ENCODE measurements around the gene GCSH. TPM values are rescaled to one million over a fixed set of nuclear protein-coding genes. Genes with fewer than 3 reads are reported as not detected.

GCSH gene
- total and polyA plus RNA-seq, 2 of the 13 experiments (the other 11 are each of a cell fraction or from before 2014, with no cell fraction given) = 35.9 to 103 TPM

DNA sequence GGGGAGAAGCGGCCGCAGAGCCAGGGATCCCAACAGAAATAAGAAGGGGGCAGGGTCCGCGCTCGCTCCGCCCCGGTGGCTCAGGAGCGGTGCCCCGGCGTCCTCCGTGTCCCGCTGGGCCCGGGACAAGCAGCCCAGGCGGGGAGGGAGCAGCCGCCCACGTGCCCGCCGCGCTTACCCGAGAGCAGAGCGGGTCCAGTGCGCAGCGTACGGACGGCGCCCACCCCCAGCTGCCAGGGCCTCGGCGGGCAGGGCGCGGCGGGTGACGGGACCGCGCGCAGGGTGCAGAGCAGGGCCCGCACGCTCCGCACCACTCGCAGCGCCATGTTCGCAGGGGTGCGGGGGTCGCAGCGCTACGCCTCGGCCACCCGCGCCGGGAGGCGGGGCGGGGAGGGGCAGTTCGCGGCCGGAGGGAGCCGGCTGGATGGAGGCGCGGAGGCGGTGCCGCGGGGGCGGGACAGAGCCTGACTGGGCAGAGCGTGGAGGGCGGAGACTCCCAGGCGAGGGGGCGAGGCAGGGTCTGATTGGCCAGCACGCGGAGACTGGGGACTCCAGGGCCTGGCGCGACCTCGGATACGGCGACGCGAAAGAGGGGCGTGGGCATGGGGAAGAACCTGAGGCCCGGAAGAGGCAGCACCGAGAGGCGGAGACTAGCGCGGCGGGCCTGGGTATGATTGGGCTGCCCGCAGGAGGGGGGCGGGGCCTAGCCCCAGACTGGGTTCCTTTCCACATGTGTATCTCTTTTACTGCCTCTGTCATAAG is at the start of gene GCSH (continued):
- TF ChIP-seq HCFC1 (IDR thresholded peaks at IDR 0.05; ENCODE audit: low read depth, low read length) = peak; percentile 6; the same call in 1 of the 2 replicates
- TF ChIP-seq ZNF605 (CRISPR knock-in tag; IDR thresholded peaks at IDR 0.05) = peak; percentile 61
- no peak for TF ChIP-seq KDM6A (CRISPR knock-in tag; IDR thresholded peaks at IDR 0.05; ENCODE audit: low read depth)
- no peak for TF ChIP-seq MBD4 (IDR thresholded peaks at IDR 0.05; ENCODE audit: borderline replicate concordance, low read length)
- no peak; the same call in 1 of the 2 replicates for TF ChIP-seq SMAD9 (CRISPR knock-in tag; IDR thresholded peaks at IDR 0.05)
- TF ChIP-seq ZNF510 (CRISPR knock-in tag; IDR thresholded peaks at IDR 0.05; ENCODE audit: low read depth) = no peak
- TF ChIP-seq RFX3 (CRISPR knock-in tag; IDR thresholded peaks at IDR 0.05) = no peak
- TF ChIP-seq IKZF5 (CRISPR knock-in tag; IDR thresholded peaks at IDR 0.05) = no peak; the same call in 1 of the 2 replicates
- TF ChIP-seq ZFY (CRISPR knock-in tag; IDR thresholded peaks at IDR 0.05) = peak; percentile 93
- peak; percentile 91; the same call in 1 of the 2 replicates for TF ChIP-seq FOXC1 (CRISPR knock-in tag; IDR thresholded peaks at IDR 0.05; ENCODE audit: borderline replicate concordance)
- no peak for TF ChIP-seq ZNF335 (CRISPR knock-in tag; IDR thresholded peaks at IDR 0.05)
- TF ChIP-seq NFAT5 (CRISPR knock-in tag; IDR thresholded peaks at IDR 0.05) = peak; percentile 76
- TF ChIP-seq, protein P1, sequence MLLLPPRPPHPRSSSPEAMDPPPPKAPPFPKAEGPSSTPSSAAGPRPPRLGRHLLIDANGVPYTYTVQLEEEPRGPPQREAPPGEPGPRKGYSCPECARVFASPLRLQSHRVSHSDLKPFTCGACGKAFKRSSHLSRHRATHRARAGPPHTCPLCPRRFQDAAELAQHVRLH (CRISPR knock-in tag; IDR thresholded peaks at IDR 0.05; ENCODE audit: borderline replicate concordance, low read depth) = 0 out of 2 replicates have a peak, but pooled peaks have one; percentile 21
- TF ChIP-seq PCBP2 (optimal IDR thresholded peaks at IDR 0.05; ENCODE audit: low read depth, low read length, poor library complexity, severe bottlenecking) = no peak
- no peak for TF ChIP-seq ZSCAN30 (CRISPR knock-in tag; IDR thresholded peaks at IDR 0.05)
- peak; percentile 12; the same call in 1 of the 2 replicates for TF ChIP-seq SMAD3 (CRISPR knock-in tag; IDR thresholded peaks at IDR 0.05)
- TF ChIP-seq, protein P2, sequence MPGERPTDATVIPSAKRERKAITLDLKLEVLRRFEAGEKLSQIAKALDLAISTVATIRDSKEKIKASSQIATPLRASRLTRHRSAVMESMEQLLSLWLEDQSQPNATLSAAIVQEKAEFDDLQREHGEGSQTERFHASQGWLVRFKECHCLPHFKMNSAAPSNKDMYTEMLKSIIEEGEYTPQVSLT (CRISPR knock-in tag; IDR thresholded peaks at IDR 0.05; ENCODE audit: borderline replicate concordance, low read depth) = no peak; the same call in 1 of the 2 replicates
- TF ChIP-seq GPN1 (CRISPR knock-in tag; IDR thresholded peaks at IDR 0.05; ENCODE audit: borderline replicate concordance) = no peak
- TF ChIP-seq CC2D1A (CRISPR knock-in tag; IDR thresholded peaks at IDR 0.05) = no peak
- TF ChIP-seq, protein P3, sequence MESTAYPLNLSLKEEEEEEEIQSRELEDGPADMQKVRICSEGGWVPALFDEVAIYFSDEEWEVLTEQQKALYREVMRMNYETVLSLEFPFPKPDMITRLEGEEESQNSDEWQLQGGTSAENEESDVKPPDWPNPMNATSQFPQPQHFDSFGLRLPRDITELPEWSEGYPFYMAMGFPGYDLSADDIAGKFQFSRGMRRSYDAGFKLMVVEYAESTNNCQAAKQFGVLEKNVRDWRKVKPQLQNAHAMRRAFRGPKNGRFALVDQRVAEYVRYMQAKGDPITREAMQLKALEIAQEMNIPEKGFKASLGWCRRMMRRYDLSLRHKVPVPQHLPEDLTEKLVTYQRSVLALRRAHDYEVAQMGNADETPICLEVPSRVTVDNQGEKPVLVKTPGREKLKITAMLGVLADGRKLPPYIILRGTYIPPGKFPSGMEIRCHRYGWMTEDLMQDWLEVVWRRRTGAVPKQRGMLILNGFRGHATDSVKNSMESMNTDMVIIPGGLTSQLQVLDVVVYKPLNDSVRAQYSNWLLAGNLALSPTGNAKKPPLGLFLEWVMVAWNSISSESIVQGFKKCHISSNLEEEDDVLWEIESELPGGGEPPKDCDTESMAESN (CRISPR knock-in tag; conservative IDR thresholded peaks at IDR 0.05) = peak; percentile 87
- peak; percentile 58; the same call in 1 of the 2 replicates for TF ChIP-seq CBFB (CRISPR knock-in tag; IDR thresholded peaks at IDR 0.05)
- TF ChIP-seq ZNF670 (CRISPR knock-in tag; IDR thresholded peaks at IDR 0.05; ENCODE audit: borderline replicate concordance) = no peak
